Activated T-helper 9 cell treated with anti-CD3 and anti-CD28 coated beads, Interleukin-2, amount 50 U/mL, for 16 hours (primary cell): ENCODE measurements around the gene ACACA.
A peak's percentile ranks its signal among the peaks of the same experiment; 100 is the strongest.

ENCODE experiments used
- DNase-seq: peaks from one replicate; pipeline ENCODE4 v3.0.0-alpha.2; 2020; ENCODE audit warnings: low read depth

Gene ACACA

GRCh38 chr17:37068266-37068665 lies 338.4 kb downstream of the ACACA start:
- DNase-seq: no peak

DNA sequence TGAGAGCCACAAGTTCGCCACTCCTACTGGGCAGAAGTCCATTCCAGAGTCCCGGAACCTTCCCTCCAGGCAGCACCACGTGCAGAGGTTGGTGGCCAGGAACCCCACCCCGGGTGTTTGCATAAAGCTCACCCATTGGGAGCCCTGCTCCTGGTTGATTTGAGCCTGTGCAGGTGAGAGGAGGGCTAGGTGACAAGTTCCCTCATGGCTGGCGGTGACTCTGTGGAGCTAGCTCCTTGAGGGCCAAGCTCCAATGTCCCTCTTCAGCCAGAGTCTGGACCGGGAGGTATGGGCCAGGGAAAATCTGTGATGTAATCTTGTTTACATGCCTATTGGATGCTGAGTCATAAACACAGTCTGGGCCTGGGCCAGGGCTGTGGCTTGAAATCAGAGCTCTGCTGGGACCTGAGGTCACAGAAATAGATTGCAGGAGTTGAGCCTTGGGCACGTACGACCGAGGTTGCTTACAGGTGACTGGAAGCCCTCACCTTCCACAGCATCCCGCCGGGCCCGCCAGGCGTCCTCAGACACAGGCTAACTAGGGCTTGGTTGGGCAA lies 339.0 kb downstream of the ACACA start:
- no peak for DNase-seq

DNA sequence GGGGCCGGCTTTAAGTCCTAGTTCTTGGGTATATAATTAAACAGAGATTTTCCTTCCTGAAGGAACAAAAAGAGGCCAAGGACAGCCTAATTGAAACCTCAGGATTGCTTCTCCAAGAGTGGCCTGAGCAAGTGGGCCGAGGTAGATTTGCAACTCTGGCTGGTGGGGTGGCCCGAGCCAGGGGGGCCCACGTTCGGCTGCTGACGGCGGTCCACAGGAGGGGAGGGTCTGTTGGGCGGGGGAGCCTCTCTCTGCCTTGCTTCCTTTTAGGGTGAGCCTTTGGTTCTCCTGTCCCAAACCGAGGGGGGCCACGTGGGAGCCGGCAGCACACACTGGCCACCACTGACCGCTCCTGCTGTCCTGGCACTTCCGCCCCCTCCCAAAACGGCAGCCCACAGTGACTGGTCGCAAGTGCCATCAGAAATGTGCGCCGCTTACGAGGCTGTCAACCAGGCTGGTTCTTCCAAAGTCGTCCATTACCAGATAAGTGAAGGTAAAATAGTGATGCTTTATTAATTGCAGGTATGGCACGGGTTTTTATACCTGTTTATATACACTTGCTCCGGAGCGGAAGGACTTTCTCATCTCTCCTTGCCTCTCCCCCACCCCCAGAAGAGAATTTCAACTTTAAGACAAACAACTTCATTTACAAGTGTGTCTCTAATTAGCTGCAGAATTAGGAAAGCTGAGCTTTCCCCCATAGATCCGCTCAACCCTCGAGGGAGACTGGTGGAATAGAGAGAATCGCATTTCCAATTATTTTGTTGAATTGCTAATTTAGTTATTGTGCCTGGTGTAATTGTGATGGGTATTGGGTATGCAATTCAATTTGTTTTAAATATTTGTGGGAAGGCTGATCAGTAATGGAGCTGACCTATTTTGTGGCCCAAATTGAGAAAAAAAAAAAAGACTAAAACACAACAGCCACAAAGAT lies 340.0 kb downstream of the ACACA start:
- DNase-seq: no peak

GRCh38 chr17:37065486-37066321 lies 340.9 kb downstream of the ACACA start:
- DNase-seq: no peak

GRCh38 chr17:37064956-37065355 lies 341.7 kb downstream of the ACACA start:
- DNase-seq: no peak

DNA sequence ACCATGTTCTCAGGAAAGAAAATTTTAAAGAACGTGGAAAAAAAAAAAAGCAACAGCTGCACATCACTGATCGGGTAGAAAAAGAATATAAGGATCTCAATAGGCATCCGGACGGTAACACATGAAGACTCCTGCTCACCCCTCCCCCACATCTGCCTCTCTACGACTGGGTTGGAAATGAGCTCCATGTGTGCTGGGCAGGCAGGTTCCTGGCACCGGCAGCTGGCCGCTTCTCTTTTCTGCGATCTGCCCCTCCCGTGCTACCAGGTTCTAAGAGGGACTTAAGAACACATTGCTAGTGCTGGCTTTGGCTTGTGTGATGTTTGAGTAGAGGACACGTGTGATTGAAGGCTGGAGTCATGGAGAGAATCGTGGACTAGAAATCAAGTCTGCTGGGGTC lies 342.4 kb downstream of the ACACA start:
- no peak for DNase-seq

- no peak for DNase-seq
Observed at GRCh38 chr17:37062021-37062420, 344.6 kb downstream of the ACACA start.

- DNase-seq: no peak
Observed at GRCh38 chr17:37060928-37061327, 345.7 kb downstream of the ACACA start.

DNA sequence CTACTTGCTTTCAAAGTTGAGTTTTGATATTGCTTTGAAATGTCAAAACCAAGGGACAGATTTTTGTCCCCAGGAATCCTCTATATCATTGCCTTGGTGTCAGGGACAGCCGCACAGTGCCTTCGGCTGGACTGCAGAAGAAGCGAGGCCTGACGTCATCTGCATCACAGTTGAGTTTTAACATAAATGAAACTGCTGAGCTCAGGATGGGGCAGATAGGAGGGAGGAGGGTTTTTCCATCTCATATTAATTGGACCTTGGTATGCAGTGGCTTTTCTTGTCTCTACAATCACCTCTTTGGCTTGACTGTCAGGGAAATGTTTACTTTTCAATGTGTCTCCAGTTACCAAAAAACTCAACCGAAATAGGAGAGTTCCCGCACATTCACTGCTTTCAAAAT lies 346.5 kb downstream of the ACACA start:
- no peak for DNase-seq

GRCh38 chr17:37059493-37059892 lies 347.1 kb downstream of the ACACA start:
- no peak for DNase-seq

GRCh38 chr17:37056622-37057021 lies 350.0 kb downstream of the ACACA start:
- no peak for DNase-seq

- DNase-seq: no peak
Observed at GRCh38 chr17:37054894-37055293, 351.7 kb downstream of the ACACA start.

DNA sequence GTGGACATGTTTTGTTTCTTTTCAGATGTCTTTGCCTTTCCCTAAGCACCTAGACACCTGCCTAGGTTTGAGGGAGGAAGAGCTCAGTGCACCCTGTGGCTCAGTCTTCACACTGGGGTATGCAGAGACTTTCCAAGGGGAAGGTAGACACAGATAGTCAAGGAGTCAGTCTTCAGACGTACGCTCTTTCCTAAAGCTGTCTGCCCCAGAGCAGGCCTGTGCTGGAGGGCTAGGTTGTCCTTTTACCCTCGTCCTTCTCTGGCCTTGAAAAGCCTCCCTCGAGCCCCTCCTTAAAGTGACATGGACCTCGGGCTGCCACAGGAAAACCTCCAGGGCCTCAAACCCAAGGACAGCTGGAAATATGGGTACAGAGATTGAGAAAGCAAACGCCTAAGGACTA lies 354.2 kb downstream of the ACACA start:
- no peak for DNase-seq

DNA sequence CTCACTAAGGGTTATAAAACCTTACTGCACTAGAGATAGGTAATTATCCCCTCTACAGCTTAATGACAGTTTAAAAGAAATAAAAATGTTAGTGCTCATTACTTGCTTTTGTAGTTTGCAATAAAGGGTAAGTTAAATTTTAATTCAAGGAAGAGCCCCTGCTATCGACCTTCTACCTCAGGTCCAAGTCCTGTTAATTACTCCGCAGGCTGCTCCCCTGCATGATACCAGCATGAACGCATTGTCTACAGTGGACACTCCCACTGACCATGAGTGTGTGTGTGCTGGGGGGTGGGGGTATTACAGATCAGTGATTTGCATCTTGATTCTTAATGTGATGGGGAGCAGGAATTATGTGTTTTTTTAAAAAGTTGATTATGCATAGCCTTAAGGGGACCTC lies 354.8 kb downstream of the ACACA start:
- DNase-seq: no peak

GRCh38 chr17:37051381-37051780 lies 355.3 kb downstream of the ACACA start:
- no peak for DNase-seq

- no peak for DNase-seq
Observed at GRCh38 chr17:37050920-37051319, 355.7 kb downstream of the ACACA start.

DNA sequence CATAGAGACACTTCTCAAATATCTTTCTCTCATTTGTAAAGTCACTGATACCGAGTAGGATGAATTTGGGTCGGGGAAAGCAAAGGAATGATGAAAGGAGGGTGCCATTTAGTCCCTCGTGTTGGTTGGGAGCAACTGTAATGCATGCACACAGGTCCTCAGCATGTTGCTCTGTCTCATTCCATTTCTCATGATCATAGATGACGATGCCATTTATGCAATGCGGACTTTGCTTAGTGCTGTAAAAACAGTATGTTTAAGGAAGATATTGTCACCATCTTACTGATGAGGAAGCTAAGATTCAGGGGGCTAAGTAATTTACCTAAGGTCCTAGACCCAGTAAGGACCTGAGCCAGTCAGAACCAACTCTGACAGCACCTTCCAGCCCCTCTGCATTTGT lies 357.8 kb downstream of the ACACA start:
- DNase-seq: no peak

- DNase-seq: peak; percentile 53
Observed at GRCh38 chr17:37047631-37048104, 359.0 kb downstream of the ACACA start.

GRCh38 chr17:37045351-37045922 lies 361.2 kb downstream of the ACACA start:
- no peak for DNase-seq

- no peak for DNase-seq
Observed at GRCh38 chr17:37043201-37043600, 363.4 kb downstream of the ACACA start.

- no peak for DNase-seq
Observed at GRCh38 chr17:37041932-37042331, 364.7 kb downstream of the ACACA start.

GRCh38 chr17:37039269-37039668 lies 367.4 kb downstream of the ACACA start:
- no peak for DNase-seq
